Measurements from ENCODE around the gene HIPK4. TPM values are rescaled to one million over a fixed set of nuclear protein-coding genes. Genes with fewer than 3 reads are reported as not detected.

Gene HIPK4
- total and polyA plus RNA-seq, 9 of the 15 experiments (the other 6 are each of a cell fraction or from before 2014, with no cell fraction given): 0.06 to 0.09 TPM; not detected in 7

DNA sequence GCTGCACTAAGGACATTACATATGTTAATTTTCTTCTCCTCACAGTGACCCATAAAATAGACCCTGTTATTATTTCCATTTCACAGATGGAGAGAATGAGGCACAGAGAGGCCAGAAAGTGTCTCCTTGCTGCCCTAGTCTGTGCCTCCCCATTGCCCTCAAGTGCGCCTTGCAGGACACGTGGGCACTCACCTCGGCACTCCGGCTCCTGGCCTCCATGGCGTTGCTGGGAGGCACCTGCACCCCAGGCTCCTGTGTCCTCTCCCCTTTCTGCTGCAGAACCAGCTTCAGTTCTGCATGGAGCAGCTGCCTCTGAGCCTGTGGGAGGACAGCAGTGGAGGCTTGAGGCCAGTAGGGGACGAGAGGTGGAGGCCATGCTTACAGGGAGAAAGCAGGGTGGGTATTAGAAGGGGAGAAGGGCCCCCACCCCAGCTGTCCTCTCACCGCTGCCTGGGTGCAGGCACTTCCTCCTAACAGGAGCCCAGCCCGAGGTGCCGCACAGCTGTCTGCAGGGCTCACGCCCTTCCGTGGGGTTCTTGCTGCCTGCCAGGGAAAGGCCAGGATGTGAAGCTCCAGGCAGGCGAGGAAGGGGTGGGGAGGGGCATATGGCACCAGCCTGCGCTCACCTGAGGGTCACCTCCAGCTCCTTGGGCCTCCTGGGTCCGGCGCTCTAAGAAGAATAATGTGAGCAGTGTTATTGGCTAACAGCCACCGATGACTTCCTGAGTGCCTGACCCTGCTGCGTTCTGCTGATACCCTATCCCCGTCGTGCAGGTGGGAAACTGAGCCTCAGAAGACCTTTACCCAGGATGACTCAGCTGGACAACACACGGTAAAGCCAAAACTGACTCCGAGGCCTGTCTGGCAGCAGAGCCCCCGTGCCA is 18.0 kb upstream of the HIPK4 start:
- in situ Hi-C loops (cut with MboI) (no loop called here), intact Hi-C loops (cut with micrococcal nuclease) (no loop called here)
- 28% methylated on average over 20 of the region's 22 CpGs for WGBS (ENCODE audit: insufficient coverage, low coverage, missing lambda C conversion rate)
- H3K4me3 ChIP-seq: no peak overlapping the region
- FAIRE-seq (no peak), DNase-seq (ENCODE audit: extremely low read depth in 1 of 4, low spot score in 3 of 4) (peak; percentile 41 to 66 (median 62)), ATAC-seq (no peak)
- H3K4me2 ChIP-seq (ENCODE audit: insufficient read depth, low read length): peak overlapping the region; percentile 67
- H3K27me3 ChIP-seq (ENCODE audit: control insufficient read depth in 2 of 2, insufficient read depth in 2 of 2, low read length in 2 of 2): no peaks in the 10 kb centered on the region
- H3K9ac ChIP-seq (ENCODE audit: insufficient read depth in 1 of 2, low read depth in 2 of 2, low read length in 2 of 2): peak overlapping the region in 1 of 2 experiments; percentile 87; a peak in 2 of 4 replicates
- no peaks in the 10 kb centered on the region for H3K79me2 ChIP-seq (ENCODE audit: control insufficient read depth, insufficient read depth, low read length)
- H4K20me1 ChIP-seq (replicated peaks; ENCODE audit: control insufficient read depth, insufficient read depth, low read length): no peaks in the 10 kb centered on the region
- ChIA-PET CTCF (ENCODE audit: low intra/inter-chr PET ratio) (interaction anchor here (0.6 kb wide), 1 partner anchor 103 kb away, joined by 3 read pairs; no protein-coding TSS in a partner anchor), POLR2A (interaction anchor here (0.6 to 1.4 kb wide), 4 partner anchors 17 to 37 kb away, joined by 3 read pairs; partner anchors contain the start of gene SERTAD1)
- BruUV-seq (replicated peaks): no TSS peak
- no peaks in the 10 kb centered on the region for H3K9me1 ChIP-seq (ENCODE audit: control insufficient read depth, insufficient read depth, low read length)
- H2AFZ ChIP-seq (ENCODE audit: low read depth, low read length): peak overlapping the region; percentile 85
- no peaks in the 10 kb centered on the region for H3K9me3 ChIP-seq (replicated peaks; ENCODE audit: control insufficient read depth, insufficient read depth, low read depth, low read length)
- H3K4me1 ChIP-seq (replicated peaks in 1 of 2; ENCODE audit: control insufficient read depth in 2 of 2, insufficient read depth in 2 of 2, low read length in 2 of 2): peaks cover 21 to 50% of the 10 kb centered on the region in 2 experiments; a peak in 4 of 5 replicates
- H3K27ac ChIP-seq (ENCODE audit: extremely low read depth, low read depth, low read length): peak overlapping the region; percentile 28; the same call in 1 of the 3 replicates
- no peaks in the 10 kb centered on the region for H3K36me3 ChIP-seq (ENCODE audit: control insufficient read depth, insufficient read depth, low read length)
- TF ChIP-seq CCNT2 (IDR thresholded peaks at IDR 0.05; ENCODE audit: borderline replicate concordance, extremely low read depth, insufficient read length, low read depth, low read length): peak; percentile 40
- no peak for TF ChIP-seq GATAD2B (IDR thresholded peaks at IDR 0.05; ENCODE audit: borderline replicate concordance)
- TF ChIP-seq POLR2B (IDR thresholded peaks at IDR 0.05; ENCODE audit: low read depth, partially characterized antibody): no peak
- TF ChIP-seq ZNF23 (CRISPR knock-in tag; IDR thresholded peaks at IDR 0.05): no peak
- TF ChIP-seq E2F4 (CRISPR knock-in tag; IDR thresholded peaks at IDR 0.05; ENCODE audit: low read depth): no peak
- TF ChIP-seq, protein P1, sequence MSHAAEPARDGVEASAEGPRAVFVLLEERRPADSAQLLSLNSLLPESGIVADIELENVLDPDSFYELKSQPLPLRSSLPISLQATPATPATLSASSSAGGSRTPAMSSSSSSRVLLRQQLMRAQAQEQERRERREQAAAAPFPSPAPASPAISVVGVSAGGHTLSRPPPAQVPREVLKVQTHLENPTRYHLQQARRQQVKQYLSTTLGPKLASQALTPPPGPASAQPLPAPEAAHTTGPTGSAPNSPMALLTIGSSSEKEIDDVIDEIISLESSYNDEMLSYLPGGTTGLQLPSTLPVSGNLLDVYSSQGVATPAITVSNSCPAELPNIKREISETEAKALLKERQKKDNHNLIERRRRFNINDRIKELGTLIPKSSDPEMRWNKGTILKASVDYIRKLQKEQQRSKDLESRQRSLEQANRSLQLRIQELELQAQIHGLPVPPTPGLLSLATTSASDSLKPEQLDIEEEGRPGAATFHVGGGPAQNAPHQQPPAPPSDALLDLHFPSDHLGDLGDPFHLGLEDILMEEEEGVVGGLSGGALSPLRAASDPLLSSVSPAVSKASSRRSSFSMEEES (CRISPR knock-in tag; IDR thresholded peaks at IDR 0.05): no peak
- peak; percentile 7; the same call in 1 of the 2 replicates for TF ChIP-seq MAFK (IDR thresholded peaks at IDR 0.05; ENCODE audit: low read length)
- peak; percentile 67 for TF ChIP-seq CBFA2T3 (IDR thresholded peaks at IDR 0.05)
- TF ChIP-seq ARID1B (IDR thresholded peaks at IDR 0.05): peak; percentile 82
- no peak for TF ChIP-seq CHD1 (IDR thresholded peaks at IDR 0.05; ENCODE audit: low read length)
- peak; percentile 63 for TF ChIP-seq NFIC (IDR thresholded peaks at IDR 0.05)
- no peak for TF ChIP-seq ZNF253 (CRISPR knock-in tag; conservative IDR thresholded peaks at IDR 0.05)
- peak; percentile 43; the same call in 1 of the 2 replicates for TF ChIP-seq SMARCE1 (IDR thresholded peaks at IDR 0.05)
- TF ChIP-seq, protein P2, sequence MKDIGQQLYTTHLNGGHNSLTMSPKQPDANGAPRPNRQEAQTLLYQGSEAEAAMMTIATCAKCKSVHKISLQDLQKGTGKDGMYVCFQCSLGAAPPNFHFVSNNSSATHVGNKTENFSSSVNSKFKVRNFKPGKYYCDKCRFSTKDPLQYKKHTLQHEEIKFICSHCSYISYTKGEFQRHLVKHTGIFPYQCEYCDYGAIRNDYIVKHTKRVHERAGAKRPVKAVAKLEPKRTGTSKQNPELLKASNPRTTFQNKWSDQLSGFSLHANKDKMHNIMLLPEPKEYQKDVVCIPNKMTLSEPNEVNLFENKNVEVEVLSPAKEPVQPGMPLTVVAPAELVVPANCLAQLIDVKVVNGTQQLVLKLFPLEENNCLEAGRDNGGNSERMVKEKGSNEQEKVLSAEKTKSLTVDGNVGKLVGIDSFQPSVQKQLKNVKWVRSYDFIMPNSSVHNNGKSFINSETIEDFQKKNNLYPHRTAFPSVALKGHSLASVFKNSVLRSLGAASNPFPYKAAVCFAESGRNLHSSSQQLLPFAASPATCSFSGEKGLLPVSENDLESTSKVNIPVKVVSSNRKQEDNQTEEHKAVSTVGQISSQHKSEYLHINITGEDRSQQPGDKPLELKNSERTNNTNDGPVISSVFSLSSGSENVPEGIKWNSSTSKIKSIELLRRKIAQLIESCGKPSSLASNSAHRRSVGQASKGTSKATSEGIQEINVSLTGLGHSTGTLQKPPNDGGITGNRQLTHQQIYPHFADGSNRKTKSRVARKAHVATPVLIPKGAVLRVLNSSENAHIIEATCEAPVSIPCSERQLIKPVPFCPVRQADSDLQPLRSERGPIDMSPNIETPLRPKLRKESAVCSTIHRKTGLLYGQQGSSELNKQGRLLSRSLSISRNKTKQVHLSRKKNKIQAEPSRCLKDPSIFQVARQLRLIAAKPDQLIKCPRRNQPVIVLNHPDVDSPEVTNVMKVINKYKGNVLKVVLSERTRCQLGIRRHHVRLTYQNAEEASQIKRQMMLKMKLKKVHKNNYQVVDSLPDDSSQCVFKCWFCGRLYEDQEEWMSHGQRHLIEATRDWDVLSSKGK (CRISPR knock-in tag; IDR thresholded peaks at IDR 0.05): no peak
- TF ChIP-seq KDM1A (IDR thresholded peaks at IDR 0.05): peak in 1 of 2 experiments; percentile 69; a peak in 2 of 4 replicates
- no peak for TF ChIP-seq ILK (tag; IDR thresholded peaks at IDR 0.05; ENCODE audit: borderline replicate concordance, low read depth)

Measured in K562 (cell line).